ENCODE results near the gene UBE2O.
A peak's percentile ranks its signal among the peaks of the same experiment; 100 is the strongest.

UBE2O gene

GRCh38 chr17:76388966-76389888 lies 63.7 kb downstream of the UBE2O start:
- no peak for DNase-seq (ENCODE audit: low read depth)

- DNase-seq (ENCODE audit: low read depth): no peak
Observed at GRCh38 chr17:76386966-76387765, 65.8 kb downstream of the UBE2O start.

GRCh38 chr17:76385892-76386786 lies 66.8 kb downstream of the UBE2O start:
- peak; percentile 80 for DNase-seq (ENCODE audit: low read depth)

- peak; percentile 84 for DNase-seq (ENCODE audit: low read depth)
Observed at GRCh38 chr17:76384987-76385891, 67.7 kb downstream of the UBE2O start.

- peak; percentile 86 for DNase-seq (ENCODE audit: low read depth)
Observed at GRCh38 chr17:76384222-76384986, 68.5 kb downstream of the UBE2O start, which contains the start of gene SPHK1. Gene SPHK1 (plus strand): TSS chr17:76384609. CDS start chr17:76385645, 1,036 bp downstream.

- DNase-seq (ENCODE audit: low read depth): peak; percentile 59
Observed at GRCh38 chr17:76383546-76384221, 69.3 kb downstream of the UBE2O start.

GRCh38 chr17:76382803-76383545 lies 70.0 kb downstream of the UBE2O start:
- peak; percentile 82 for DNase-seq (ENCODE audit: low read depth)

GRCh38 chr17:76382351-76382802 lies 70.6 kb downstream of the UBE2O start:
- peak; percentile 51 for DNase-seq (ENCODE audit: low read depth)

- DNase-seq (ENCODE audit: low read depth): no peak
Observed at GRCh38 chr17:76381633-76382350, 71.2 kb downstream of the UBE2O start.

- no peak for DNase-seq (ENCODE audit: low read depth)
Observed at GRCh38 chr17:76379646-76380376, 73.1 kb downstream of the UBE2O start.

GRCh38 chr17:76379275-76379641 lies 73.7 kb downstream of the UBE2O start:
- no peak for DNase-seq (ENCODE audit: low read depth)

- DNase-seq (ENCODE audit: low read depth): no peak
Observed at GRCh38 chr17:76378548-76379274, 74.2 kb downstream of the UBE2O start.

- DNase-seq (ENCODE audit: low read depth): no peak
Observed at GRCh38 chr17:76376318-76377133, 76.4 kb downstream of the UBE2O start.

- DNase-seq (ENCODE audit: low read depth): peak; percentile 98
Observed at GRCh38 chr17:76371656-76372628, 81.0 kb downstream of the UBE2O start.

Measured in iris pigment epithelial cell (primary cell).